HG03558 (cell line): ENCODE results near the gene GTF2F1.
"Not testable (repeated sequence)": the region's sequence is repeated elsewhere in the genome, so short reads cannot be mapped to it uniquely, and the experiment has no call there.

ENCODE experiments used
- ATAC-seq: cut with Tn5 transposase; IDR thresholded peaks from one replicate; pipeline ENCODE4 v1.9.1; 2021; ENCODE audit warnings: moderate number of reproducible peaks; ENCODE audit not compliant: unreplicated experiment; ENCODE audit errors: extremely low read depth

Gene GTF2F1

DNA sequence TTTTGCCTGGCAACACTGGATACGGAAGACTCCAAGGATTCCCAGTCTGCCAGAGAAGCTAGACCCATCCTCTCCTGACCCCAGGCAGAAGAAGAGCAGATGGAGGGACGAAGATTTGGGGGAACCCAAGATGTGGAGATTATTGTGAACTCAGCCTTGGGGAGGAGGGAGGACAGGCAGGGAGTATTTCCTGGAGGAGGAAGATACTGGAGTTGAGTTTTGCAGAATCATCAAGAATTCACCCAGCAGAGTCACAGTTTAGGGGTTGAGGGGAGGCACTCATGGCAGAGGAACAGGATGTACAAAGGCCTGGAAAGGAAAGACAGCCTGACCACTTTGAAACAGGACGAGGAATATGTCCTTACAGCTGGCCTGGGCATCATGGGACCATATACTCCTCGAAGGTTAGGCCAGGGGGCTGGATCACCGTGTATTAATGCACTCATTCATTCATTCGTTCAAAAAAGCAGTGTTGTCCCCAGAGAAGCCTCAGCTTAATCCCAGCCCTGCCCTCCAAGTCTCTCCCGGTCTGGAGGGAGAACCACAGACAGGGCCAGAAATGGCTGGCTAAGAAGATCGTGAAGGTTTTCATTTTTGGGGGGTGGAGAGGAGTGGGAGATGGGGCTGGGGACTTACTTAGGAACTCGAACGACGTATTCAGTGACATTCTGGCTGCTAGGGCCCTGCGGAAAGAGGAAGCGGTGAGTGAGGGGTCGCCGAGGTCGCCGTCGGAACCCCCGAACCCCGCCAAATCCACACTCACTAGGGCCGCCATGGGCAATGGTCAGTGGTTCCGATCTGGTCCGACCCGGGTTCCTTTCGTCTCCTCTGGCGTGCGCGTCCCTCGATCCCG lies 517 bp downstream of the GTF2F1 start:
- ATAC-seq: no peak

DNA sequence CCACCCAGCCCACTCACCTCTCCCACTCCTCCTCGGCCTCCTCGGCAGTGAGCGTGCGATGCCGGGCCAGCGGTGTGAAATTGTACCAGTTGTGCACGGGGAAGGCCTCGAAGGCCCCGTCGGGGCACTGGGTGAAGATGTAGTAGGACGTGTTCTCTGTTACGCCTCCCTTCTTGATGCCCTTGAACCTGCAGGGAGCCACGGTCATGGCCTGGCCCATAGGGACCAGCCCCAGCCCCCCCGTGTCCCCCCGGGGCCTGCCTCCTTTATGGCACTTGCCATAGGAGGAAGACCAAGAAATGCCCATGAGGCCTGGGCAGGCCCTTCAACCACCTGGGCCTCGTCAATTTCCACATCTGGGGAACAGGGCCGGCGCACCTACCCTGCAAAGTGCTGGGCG lies 5.6 kb downstream of the GTF2F1 start:
- no peak for ATAC-seq

DNA sequence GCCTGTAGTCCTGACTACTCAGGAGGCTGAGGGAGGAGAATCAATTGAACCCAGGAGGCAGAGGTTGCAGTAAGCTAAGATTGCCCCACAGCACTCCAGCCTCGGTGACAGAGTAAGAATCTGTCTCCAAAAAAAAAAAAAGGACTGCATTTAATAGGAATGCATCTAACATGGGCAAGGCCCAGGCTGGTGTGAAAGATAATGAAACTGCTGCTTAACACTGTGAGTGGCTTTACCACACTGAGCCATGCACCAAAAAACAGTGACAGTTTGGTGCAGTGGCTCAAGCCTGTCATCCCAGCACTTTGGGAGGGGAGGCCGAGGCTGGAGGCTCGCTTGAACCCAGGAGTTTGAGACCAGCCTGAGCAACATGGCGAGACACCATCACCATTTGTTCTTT lies 8.6 kb downstream of the GTF2F1 start:
- ATAC-seq: no peak

DNA sequence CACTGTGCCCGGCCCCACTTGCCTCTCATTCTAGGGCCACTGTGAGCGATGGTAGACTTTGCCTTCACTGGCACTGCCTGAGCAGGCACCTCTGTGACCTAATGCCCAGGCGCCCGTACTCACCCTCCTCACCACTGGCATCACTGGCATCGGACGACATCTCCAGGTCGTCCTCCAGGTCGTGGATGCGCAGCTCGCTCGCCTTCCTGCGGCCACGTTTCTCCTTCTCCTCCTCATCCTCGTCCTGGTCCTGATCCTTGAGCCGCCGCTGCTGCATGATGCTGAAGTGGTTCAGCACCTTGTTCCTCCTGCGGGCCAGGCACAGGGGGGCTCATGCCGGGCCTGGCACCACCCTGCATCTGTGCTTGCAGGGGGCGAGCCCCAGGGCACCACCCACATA lies 9.8 kb downstream of the GTF2F1 start:
- no peak for ATAC-seq

DNA sequence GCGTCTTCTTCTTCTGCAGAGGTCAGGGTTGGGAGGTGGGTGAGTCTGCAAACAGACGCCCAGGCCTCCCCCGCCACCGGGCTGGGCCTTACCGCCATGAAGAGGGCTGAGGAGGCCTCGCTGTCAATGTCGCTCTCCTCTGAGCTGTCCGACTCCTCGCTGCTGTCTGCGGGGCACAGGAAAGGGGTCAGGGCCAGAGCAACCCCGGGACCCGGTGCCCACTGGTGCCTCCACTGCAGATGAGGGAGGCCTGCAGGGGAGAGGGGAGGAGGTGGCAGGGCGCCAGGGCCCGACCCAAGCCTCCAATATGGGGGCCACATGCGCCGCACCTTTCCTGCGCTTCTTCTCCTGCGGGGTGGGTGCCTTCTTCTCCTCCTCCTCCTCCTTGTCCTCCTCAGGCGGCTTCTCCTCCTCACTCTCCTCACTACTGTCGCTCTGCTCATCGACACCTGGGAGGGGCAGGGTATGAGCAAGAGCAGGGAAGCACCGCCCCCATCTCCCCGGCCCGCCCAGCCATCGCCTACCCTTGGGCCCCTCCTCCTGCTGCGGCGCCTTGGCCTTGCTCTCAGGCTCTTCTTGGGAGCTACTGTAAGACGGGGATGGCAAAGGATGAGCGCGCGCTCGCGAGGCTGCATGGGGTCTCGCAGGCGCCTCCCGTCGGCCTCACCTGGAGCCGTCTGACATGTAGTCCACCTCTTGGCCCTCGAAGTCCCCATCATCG lies 11.8 kb downstream of the GTF2F1 start:
- no peak for ATAC-seq

DNA sequence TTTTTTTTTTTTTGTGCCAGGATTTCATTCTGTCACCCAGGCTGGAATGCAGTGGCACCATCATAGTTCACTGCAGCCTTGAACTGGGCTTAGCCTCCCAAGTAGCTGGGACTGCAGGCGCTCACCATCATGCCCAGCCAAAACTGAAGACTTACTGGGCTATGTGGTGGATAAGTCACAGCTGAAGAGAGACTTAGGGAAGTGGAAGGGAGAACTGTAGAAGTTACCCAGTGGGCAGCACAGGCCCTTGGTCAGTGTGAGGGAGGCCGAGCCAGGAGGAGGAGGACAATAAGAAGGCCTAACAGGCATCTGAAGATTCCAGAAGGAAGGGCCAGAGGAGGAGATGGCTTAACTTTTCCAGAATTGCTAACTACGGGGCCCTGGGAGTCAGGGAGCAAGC lies 13.2 kb downstream of the GTF2F1 start:
- ATAC-seq: no peak

DNA sequence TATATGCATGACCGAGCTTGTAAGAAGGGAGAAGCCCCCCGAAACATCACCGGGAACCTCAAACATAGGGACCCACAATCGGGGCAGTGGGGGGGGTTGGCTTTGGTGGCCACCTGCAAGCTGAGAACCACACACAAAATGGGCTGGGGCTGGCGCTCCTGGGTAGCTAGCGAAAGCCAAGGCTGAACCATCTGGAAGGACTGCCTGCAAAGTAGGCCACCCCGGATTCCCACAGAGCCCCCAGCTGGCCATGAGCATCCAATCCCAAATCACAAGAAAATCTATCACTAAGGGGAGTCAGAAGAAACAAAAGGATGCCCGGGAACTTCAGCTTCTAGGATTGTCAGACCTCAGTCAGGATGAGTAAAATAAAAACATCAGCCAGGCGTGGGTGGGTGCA lies 14.5 kb downstream of the GTF2F1 start:
- no peak for ATAC-seq

DNA sequence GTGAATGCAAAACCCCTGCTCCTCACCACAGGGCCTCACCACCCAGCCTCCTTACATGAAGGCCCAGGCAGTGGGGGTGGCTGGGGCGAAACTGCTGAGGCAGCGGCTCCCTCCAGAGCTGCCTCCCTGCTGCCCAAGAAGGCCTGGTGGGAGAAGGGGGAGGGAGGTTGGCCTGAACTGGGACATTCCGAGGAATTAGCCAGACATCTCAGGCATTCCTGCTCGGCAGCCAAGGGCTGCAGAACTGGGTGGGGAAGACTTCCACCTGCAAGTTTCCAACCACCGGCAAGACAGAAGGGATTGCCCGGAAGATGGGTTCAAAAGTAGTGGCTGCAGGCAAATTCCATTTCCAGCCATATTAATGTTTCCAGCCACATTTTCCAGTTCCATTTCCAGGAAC lies 14.9 kb downstream of the GTF2F1 start:
- ATAC-seq: no peak

DNA sequence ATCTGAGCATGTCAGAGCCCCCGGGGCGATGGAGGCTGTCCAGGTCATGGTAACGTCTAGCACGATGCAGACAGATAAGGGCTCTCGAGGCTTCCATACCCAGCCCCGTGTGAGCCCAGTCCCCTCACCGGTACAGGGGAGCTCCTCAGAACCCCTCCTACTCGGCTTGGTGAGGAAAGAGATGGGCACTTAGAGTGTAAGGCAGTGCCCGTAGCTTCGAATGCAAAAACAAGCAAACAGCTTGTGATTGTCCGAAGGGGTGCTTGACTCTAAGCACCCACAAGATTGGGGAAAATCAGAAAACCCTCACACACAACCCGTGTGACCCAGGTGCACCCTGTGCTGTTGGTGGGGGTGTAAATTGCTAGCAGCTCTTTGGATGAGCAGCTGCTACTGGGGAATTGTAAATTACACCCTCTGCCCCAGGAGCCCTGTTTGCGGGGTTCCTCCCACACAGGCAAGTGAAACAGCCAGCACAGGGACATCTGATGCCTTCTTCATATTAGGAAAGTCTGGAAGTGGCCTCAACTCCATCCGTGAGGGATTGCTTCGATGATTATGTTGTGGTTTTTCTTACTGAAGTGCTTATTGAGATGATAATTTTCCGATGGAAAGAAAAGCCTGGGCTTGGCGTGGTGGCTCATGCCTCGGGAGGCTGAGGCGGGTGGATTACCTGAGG lies 16.3 kb downstream of the GTF2F1 start:
- ATAC-seq: no peak

DNA sequence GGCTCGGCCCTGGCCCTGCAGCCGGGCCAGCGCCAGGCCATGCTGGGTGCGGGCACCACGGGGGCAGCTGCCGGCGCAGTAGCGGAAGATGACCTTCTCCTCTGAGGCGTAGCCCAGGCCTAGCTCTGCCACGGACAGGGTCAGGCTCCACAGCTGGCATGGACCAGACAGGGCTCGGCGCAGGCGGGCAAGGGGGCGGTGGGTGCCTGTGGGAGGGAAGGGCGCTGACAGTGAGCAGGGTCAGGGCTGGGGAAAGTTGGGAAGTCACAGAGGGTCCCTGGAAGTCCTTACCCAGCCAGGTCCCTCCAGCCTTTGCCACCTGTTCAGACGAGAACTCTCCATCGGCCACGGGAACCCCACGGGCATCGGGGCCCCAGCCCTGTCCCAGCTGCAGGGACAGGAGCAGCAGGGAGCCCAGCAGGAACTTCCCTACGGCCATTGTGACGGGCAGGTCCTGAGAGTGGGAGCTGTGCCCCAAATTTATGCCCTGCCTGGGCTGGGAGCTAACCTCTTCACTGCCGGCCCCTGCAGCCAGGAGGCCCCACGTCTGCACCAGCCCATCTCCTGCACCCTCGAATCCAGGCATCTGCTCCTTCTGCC lies 17.5 kb downstream of the GTF2F1 start, which contains the start of gene PSPN:
Gene PSPN (minus strand): TSS at position 523 of the 600 bp plus-strand sequence. CDS start 84 bp downstream, at position 439.
- ATAC-seq: no peak

DNA sequence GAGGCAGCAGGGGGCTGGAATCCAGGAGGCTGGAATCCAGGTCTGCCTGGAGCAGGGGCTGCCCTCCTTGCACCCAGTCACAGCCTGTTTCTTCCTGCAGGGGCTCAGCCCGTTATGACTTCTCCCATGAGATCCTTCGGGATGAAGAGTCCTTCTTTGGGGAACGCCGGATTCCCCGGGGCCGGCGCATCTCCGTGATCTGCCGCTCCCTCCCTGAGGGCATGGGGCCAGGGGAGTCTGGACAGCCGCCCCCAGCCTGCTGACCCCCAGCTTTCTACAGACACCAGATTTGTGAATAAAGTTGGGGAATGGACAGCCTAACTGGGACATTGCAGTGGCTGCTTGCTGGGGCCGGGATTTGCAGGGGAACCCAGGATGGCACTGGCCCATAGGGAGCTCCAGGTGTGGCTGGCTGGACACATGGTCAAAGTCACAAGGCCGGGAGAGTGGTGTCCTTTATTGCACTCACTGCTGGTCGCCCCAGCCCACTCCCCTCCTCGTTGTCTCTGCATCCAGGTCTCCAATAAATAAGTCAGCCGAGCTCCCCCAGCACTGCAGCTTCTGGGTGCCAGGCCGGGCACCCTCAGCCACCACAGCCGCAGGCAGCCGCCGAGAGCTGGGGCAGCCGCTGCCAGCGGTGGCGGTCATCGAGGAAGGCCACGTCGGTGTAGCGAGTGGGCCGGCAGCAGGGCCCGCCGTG lies 18.1 kb downstream of the GTF2F1 start:
- no peak for ATAC-seq

DNA sequence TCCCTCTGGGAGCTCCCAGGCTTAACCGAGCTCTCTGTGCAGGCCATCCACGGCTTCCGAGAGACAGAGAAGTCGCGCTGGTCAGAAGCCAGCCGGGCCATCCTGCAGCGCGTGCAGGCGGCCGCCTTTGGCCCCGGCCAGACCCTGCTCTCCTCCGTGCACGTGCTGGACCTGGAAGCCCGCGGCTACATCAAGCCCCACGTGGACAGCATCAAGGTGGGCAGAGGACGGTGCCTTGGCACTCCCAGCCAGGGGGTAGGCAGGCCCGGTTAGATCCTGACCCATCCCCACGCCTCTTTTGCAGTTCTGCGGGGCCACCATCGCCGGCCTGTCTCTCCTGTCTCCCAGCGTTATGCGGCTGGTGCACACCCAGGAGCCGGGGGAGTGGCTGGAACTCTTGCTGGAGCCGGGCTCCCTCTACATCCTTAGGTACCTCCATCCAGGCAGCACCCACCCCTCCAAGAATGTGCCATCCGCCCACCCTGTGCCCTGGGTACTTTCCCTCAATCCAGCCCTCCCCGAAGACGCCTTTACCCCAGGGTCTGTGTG lies 18.7 kb downstream of the GTF2F1 start:
- no peak for ATAC-seq

DNA sequence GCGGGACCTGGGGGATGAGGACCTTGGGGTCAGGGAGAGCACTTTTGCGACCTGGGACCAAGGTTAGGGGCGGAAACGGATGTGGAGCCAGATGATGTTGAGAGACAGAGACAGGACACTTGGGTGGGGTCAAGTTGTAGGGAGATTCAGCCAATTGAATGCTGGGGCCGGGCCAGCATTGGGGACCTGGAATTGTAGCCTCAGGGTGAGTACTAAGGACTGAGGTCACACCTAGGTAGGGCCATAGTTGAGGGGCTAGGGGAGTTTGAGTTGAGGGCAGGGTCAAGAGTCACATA lies 19.2 kb downstream of the GTF2F1 start:
- no peak for ATAC-seq

DNA sequence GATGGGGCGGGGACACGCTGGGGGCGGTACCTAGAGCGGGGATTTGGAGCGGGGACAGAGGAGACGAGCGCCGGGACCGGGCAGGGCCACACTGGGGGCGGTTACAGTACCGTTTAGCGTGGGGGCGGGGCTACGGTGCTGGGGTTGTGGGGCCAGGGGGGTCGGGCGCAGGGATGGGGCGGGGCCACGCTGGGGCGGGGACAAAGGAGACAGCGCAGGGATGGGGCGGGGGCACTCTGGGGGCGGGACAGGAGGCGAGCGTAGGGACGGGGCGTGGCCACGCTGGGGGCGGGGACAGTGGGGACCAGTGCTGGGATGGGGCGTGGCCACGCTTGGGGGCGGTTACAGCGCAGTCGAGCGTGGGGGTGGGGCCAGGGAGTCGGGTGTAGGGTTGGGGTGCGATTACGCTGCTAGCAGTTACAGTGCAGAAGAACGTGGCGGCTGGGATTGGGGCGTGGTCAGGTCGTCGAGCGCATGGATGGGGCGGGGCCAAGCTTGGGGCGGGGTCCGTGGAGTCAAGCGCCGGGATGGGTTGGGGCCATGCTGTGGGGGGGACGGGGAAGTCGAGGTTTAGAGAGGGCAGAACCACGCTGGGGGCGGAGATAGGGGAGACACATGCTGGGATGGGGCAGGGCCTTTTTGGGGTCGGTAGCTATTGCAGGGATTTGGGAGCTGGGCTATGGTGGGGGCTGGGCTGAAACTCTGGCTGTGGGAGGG lies 19.7 kb downstream of the GTF2F1 start:
- ATAC-seq: peak; percentile 24

DNA sequence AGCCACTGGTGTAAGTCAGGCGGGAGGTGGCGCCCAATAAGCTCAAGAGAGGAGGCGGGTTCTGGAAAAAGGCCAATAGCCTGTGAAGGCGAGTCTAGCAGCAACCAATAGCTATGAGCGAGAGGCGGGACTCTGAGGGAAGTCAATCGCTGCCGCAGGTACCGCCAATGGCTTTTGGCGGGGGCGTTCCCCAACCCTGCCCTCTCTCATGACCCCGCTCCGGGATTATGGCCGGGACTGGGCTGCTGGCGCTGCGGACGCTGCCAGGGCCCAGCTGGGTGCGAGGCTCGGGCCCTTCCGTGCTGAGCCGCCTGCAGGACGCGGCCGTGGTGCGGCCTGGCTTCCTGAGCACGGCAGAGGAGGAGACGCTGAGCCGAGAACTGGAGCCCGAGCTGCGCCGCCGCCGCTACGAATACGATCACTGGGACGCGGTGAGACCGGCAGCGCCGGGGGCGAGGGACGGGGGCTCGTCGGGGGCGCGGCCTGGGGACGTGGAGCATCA lies 20.3 kb downstream of the GTF2F1 start, which contains the start of gene ALKBH7:
Gene ALKBH7 (plus strand): TSS at position 201 of the 502 bp plus-strand sequence. CDS start 27 bp downstream, at position 228.
- ATAC-seq: peak; percentile 67

DNA sequence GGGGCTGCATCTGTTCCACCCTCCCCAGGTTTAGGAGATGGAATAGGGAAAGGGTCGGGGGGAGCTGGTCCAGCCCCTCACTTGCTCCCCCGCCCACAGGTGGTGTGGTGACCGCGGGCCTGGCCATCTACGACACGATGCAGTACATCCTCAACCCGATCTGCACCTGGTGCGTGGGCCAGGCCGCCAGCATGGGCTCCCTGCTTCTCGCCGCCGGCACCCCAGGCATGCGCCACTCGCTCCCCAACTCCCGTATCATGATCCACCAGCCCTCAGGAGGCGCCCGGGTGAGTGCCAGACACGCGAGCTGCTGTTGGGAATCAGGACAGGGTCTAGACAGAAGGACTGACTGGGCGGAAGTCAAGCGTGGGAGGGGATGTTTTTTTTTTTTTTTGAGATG lies 28.6 kb downstream of the GTF2F1 start:
- ATAC-seq: no peak

DNA sequence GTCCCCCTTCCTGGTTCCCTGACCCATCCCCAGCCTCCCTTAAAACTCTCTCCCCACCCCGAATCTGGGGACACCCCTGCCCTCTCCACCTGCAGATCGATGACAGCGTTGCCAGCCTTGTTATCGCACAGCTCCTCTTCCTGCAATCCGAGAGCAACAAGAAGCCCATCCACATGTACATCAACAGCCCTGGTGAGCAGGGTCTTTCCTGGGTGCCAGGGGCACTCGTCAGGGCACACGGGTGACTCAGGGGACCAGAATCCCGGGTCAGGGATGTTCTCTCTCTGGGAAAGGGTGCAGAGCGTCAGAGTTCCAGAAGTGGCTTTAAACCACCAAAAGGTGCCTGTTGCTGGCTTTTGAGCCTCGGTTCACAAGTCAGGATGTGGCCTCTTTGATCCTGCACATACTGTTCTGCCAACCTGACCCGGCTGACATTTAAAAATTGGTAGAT lies 30.6 kb downstream of the GTF2F1 start:
- ATAC-seq: no peak

DNA sequence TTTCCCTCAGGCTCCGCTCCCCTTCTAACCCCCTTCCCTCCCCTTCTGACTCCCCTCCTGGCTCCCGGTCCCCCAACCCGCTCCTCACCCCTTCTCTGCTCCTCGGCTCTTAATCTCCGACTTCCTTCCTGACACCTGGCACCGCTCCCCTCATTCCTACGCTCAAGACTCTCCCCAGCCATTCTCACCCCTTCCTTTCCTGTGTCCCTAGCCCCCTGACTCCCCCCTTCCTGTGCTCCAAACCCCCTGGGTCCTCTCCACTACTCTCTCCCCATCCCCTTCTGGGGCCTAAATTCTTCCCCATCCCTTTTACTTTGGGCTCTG lies 31.0 kb downstream of the GTF2F1 start:
- no peak for ATAC-seq

DNA sequence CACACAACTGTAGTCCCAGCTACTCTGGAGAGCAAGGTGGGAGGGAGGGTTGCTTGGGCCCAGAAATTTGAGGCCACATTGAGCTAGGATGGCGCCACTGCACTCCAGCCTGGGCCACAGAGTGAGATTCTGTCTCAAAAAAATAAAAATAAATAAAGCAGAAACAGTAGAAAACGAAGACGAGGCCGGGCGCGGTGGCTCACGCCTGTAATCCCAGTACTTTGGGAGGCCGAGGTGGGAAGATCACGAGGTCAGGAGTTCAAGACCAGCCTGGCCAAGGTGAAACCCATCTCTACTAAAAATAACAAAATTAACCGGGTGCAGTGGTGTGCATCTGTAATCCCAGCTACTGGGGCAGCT lies 32.1 kb downstream of the GTF2F1 start:
- not testable (repeated sequence) for ATAC-seq
